GM19438 (cell line): Measurements from ENCODE around the gene NISCH.
"Not testable (repeated sequence)": the region's sequence is repeated elsewhere in the genome, so short reads cannot be mapped to it uniquely, and the experiment has no call there.

Experiments used
- ATAC-seq: cut with Tn5 transposase; IDR thresholded peaks from one replicate; pipeline ENCODE4 v1.9.1; 2021; ENCODE audit warnings: low read depth; ENCODE audit not compliant: unreplicated experiment

NISCH gene

GRCh38 chr3:52523386-52524257 is 68.2 kb downstream of the NISCH start:
- no peak for ATAC-seq

GRCh38 chr3:52524258-52524751 is 68.9 kb downstream of the NISCH start:
- ATAC-seq: no peak

DNA sequence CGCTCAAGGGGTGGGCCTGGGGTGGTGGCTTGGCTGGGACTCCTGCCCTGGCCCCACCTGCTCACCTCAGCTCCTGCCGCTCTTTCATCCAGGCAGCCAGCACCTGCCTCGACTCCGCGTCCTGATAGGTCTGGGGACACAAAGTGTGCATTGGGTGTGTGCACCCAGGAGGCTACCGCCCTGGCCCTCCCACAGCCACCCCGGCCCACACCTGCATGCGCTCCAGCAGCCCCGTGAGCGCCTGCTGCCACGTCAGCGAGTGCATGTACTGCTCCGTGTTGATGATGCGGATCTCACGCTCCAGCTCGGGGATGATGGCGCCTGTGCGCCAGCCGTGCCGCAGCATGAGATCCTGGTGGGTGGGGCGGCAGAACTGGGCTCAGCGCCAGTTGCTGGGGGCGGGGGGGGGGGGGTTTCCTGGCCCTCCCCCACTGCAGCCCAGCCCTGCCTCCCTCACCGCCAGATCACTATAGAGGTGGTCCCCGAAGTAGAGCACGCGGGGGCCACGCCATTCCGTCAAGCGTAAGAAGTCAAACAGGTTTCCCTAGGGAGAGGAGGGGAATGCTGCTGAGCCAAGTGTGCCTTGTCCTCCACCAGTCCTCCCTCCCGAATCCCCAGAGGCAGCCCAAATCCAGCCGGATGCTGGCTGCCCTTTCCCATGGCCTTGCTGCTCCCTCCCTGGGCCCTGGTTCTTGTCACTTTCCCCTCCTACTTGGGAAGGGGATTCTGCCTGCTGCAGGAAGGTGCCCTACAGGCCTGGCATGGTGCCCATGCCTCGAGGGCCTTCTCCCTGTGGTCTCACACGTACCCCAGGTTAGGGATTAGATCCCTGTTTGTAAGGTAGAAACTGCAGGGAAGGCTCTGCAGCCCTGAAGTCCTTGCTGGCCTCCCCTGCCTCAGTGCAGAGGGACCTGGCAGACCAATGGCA is 69.6 kb downstream of the NISCH start:
- ATAC-seq: no peak

- no peak for ATAC-seq
Observed at GRCh38 chr3:52525680-52526561, 70.5 kb downstream of the NISCH start.

GRCh38 chr3:52526671-52527038 is 71.3 kb downstream of the NISCH start:
- ATAC-seq: not testable (repeated sequence)

- ATAC-seq: no peak
Observed at GRCh38 chr3:52527039-52527731, 71.8 kb downstream of the NISCH start.

GRCh38 chr3:52527732-52528585 is 72.6 kb downstream of the NISCH start:
- no peak for ATAC-seq

DNA sequence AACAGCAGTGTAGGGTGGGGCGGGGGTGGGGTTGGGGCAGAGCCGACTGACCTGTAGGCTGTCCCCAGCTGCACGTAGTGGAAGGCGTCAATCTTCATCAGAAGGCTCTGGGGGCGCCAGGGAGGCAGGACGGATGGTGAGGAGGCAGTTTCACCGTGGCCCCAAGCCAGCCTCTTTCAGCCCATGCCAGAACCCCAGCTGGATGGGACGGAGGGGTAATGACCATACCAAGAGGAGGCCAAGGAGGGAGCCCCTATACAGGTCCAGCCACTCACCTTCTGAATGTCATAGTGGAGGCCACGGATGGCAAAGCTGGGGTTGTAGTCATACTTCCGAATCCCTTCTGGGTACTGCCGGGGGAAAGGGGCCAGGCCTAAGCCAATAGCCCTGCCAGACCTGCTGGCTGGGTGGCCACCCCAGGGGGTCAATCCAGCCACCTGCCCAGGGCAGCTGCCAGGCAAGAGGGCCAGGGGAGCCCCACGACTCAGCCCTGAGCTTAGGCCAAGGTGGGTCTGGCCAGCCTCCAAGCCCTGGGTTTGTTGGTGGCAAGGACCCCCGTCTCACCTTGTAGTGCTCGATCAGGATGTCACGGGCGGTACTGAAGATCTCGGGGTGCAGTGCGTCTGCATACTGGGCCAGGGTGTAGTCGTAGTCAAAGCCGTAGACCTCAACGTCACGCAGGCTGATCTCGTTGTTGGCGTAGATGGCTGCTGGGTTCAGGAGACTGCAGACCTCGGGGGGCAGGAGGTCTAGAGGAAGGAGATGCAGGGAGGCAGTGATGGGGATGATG is 73.4 kb downstream of the NISCH start:
- no peak for ATAC-seq

DNA sequence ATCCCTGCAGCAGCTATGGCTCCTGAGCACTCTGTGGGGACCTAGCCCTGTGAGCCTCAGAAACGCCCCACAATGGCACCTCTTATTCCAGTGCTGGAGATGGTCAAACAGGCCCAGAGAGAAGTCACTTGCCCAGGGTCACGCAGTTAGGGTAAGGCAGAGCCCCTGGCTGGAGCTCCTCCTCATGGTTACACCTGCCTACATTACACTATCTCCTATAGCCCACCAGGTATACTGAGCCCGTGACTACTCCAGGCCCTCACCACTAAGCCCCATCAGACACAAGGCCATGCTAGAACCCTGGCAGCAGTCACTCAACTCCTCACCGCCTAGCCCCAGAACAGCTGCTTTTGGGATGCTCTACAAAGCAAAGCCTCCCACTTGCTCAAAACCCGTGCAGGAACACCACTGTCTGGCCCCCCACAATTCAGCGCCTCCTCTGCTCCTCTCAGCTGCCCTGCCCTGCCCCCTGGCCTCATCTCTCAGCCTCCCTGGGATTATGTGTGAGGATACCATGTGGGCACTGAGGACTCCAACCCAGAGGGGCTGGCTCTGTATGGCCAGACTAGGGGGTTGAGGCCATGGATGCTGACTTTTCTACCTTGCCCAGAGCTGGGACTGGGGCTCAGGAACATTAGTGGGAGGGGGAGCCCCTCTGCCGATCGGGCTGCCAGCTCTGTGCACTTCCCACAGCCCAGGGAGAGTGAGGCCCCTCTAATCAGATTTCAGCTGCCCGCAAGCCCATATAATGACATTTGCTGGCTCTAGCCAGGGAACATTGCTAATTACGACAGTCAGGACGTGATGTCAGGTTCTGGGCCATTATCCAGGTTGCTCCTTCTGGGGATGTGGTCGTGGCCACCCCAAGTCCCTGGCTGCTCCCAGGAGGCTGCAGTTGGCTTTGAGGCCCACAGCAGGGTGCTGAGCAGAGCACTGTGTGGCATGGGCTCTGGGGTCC is 74.3 kb downstream of the NISCH start:
- ATAC-seq: no peak

GRCh38 chr3:52530918-52531826 is 75.8 kb downstream of the NISCH start:
- no peak for ATAC-seq

DNA sequence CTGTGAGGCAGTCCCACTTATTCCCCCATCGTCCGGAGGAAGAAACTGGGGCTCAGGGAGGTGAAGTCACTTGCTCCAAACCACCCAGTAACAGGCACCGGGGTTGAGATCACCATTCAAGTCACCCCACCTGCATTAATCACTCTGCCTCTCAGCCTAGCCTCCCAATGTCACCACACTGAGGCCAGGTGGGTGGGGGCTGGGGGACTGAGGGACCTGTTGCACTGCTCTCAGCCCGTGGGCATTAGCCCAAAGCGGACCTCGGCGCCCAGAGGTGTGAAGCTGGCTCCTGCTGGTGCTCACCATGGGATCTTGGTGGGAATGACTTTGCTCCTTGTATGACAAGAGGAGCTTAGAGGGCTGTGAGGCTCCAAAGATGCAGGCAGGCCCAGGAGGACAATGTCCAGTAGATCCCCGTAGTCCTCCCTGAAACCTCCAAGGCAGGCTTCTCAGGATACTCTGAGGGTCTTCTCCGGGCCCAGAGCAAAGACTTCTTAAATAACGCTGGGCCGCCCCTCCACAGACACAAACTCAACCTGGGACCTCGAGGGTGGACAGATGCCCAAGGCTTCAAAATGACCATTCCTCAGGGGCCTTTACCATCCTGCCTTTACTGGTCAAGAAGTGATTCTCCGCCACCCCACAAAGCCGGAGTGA is 76.6 kb downstream of the NISCH start:
- no peak for ATAC-seq

DNA sequence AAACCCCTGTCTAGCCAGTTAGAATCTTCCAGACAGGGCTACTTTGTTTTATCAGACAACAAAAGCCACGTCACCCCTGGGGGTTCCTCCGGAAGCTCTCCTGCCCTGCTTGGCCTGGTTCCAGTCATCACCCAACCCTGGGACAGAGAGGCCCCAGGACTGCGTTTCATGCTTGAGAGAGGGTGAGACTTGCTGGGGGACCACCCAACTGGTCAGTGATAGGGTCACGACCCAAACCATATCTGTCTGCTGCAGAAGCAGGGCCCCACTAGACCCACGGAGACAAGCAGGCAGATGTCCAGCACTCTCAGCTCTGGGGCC is 77.1 kb downstream of the NISCH start:
- ATAC-seq: no peak

DNA sequence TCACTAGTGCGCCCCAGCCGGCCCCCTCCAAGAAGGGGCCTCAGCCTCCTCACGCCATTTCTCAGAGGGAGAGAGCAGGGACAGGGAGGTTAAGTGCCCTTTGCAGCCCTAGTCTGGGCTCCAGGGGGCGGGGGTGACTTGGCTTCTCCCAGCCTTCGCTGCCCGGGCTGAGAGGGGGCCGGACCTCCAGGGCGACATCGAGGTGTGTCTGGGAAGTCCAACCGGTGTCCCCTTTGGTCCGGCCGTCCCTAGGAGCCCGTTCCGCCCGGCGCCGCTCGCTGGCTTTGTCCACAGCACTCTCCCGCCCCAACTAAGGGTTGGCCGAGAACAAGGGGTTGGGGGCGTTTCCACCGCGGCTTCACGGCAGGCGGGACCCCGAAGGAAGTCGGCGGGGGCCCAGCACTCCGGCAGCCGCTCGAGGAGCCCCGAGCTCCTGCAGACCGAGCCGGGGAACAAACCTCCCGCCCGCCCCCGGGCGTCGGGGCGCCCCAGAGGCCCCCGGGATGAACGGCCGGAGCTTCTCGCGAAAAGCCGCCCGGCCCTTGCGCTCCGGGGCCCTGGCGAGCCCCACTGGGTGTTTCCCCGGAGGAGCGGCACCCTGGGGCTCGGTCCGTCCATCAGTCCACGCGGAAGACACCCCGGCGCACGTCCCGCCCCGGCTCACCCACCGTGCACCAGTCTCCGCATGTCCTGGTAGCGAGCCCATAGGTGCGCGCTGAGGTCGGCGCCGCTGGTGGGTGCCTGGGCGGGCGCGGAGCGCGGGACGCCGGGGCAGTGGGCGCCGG is 77.6 kb downstream of the NISCH start:
- no peak for ATAC-seq

- no peak for ATAC-seq
Observed at GRCh38 chr3:52533623-52534280, 78.3 kb downstream of the NISCH start, which contains the start of gene NT5DC2. NT5DC2 (minus strand) TSS chr3:52533857; CDS start chr3:52533737, 120 bp downstream.
